H9 (cell line): Measurements from ENCODE around the gene IL9. TPM values are rescaled to one million over a fixed set of nuclear protein-coding genes. Genes with fewer than 3 reads are reported as not detected.

Experiments used
- DNase-seq: peaks from one replicate; pipeline ENCODE4 v3.0.0-alpha.2; 2017
- H2AFZ ChIP-seq: one replicate; pipeline ENCODE4 v1.6.1; 2013; ENCODE audit warnings: mild to moderate bottlenecking, low read length, control low read depth, moderate library complexity
- H2AK5ac ChIP-seq: 2 replicates; pipeline ENCODE4 v1.6.1; 2013; ENCODE audit warnings: low read length, control low read depth, mixed read lengths; ENCODE audit not compliant: insufficient read length
- H2BK120ac ChIP-seq: one replicate; pipeline ENCODE4 v1.6.1; 2013; ENCODE audit warnings: low read depth, mild to moderate bottlenecking, low read length, control low read depth, inconsistent platforms; ENCODE audit not compliant: poor library complexity, severe bottlenecking
- H2BK12ac ChIP-seq: 2 replicates; pipeline ENCODE4 v1.6.1; 2013; ENCODE audit warnings: low read length, control low read depth, mixed read lengths, low read depth; ENCODE audit not compliant: insufficient read length
- H2BK15ac ChIP-seq: 2 replicates; pipeline ENCODE4 v1.6.1; 2013; ENCODE audit warnings: low read depth, low read length, control low read depth
- H2BK20ac ChIP-seq: one replicate; pipeline ENCODE4 v1.6.1; 2013; ENCODE audit warnings: low read depth, mild to moderate bottlenecking, low read length, control low read depth, inconsistent platforms; ENCODE audit not compliant: poor library complexity, severe bottlenecking
- H2BK5ac ChIP-seq: 2 replicates; pipeline ENCODE4 v1.6.1; 2013; ENCODE audit warnings: low read length, control low read depth, mixed read lengths; ENCODE audit not compliant: insufficient read length
- H3K14ac ChIP-seq: 2 replicates; pipeline ENCODE4 v1.6.1; 2013; ENCODE audit warnings: low read length, control low read depth; ENCODE audit not compliant: insufficient read depth
- H3K18ac ChIP-seq: 2 replicates; pipeline ENCODE4 v1.6.1; 2013; ENCODE audit warnings: low read depth, mild to moderate bottlenecking, mixed read lengths, low read length, control low read depth; ENCODE audit not compliant: insufficient read length
- H3K23ac ChIP-seq: 2 replicates; pipeline ENCODE4 v1.6.1; 2013; ENCODE audit warnings: low read length, control low read depth, mixed read lengths, low read depth; ENCODE audit not compliant: insufficient read length
- H3K23me2 ChIP-seq: 2 replicates; pipeline ENCODE4 v1.6.1; 2013; ENCODE audit warnings: low read depth, mild to moderate bottlenecking, mixed read lengths, low read length, control low read depth; ENCODE audit not compliant: insufficient read length, poor library complexity, severe bottlenecking
- H3K27ac ChIP-seq: 2 replicates; pipeline ENCODE4 v1.5.1; 2013; ENCODE audit warnings: low read length, control low read depth, mixed read lengths, low read depth; ENCODE audit not compliant: insufficient read length
- H3K27me3 ChIP-seq: 2 replicates; pipeline ENCODE4 v1.6.1; 2013; ENCODE audit warnings: low read length, control low read depth, inconsistent platforms; ENCODE audit not compliant: insufficient read depth
- H3K4ac ChIP-seq: 2 replicates; pipeline ENCODE4 v1.6.1; 2013; ENCODE audit warnings: low read depth, mild to moderate bottlenecking, control low read depth, inconsistent platforms, low read length, moderate library complexity
- H3K4me1 ChIP-seq: 2 replicates; pipeline ENCODE4 v1.6.1; 2013; ENCODE audit warnings: low read length, control low read depth, inconsistent platforms; ENCODE audit not compliant: insufficient read depth
- H3K4me2 ChIP-seq: 2 replicates; pipeline ENCODE4 v1.6.1; 2013; ENCODE audit warnings: low read length, control low read depth, mixed read lengths; ENCODE audit not compliant: insufficient read length, insufficient read depth
- H3K56ac ChIP-seq: 2 replicates; pipeline ENCODE4 v1.6.1; 2013; ENCODE audit warnings: low read depth, mild to moderate bottlenecking, mixed read lengths, low read length, control low read depth; ENCODE audit not compliant: insufficient read length
- H3K79me1 ChIP-seq: 2 replicates; pipeline ENCODE4 v1.6.1; 2013; ENCODE audit warnings: low read depth, mild to moderate bottlenecking, moderate library complexity, low read length, control low read depth, inconsistent platforms; ENCODE audit not compliant: insufficient read depth, poor library complexity, severe bottlenecking
- H3K79me2 ChIP-seq: 2 replicates; pipeline ENCODE4 v1.6.1; 2013; ENCODE audit warnings: low read length, control low read depth, inconsistent platforms; ENCODE audit not compliant: insufficient read depth
- H3K9ac ChIP-seq: 2 replicates; pipeline ENCODE4 v1.6.1; 2013; ENCODE audit warnings: low read length, control low read depth, mixed read lengths; ENCODE audit not compliant: insufficient read length; ENCODE audit errors: extremely low read depth
- H3K9me3 ChIP-seq: one replicate; pipeline ENCODE4 v1.6.1; 2013; ENCODE audit warnings: low read depth, low read length, inconsistent platforms; ENCODE audit not compliant: control insufficient read depth
- H3T11ph ChIP-seq: one replicate; pipeline ENCODE4 v1.6.1; 2013; ENCODE audit warnings: mild to moderate bottlenecking, low read length, control low read depth, inconsistent platforms
- H4K20me1 ChIP-seq: one replicate; pipeline ENCODE4 v1.6.1; 2013; ENCODE audit not compliant: control insufficient read depth, insufficient read length, insufficient read depth
- H4K5ac ChIP-seq: 2 replicates; pipeline ENCODE4 v1.6.1; 2013; ENCODE audit warnings: low read depth, mild to moderate bottlenecking, mixed read lengths, low read length, control low read depth; ENCODE audit not compliant: insufficient read length
- H4K8ac ChIP-seq: replicated peaks from 2 replicates; pipeline ENCODE4 v1.6.1; 2013; ENCODE audit warnings: low read length, control low read depth, mixed read lengths, low read depth; ENCODE audit not compliant: insufficient read length
- H4K91ac ChIP-seq: 2 replicates; pipeline ENCODE4 v1.6.1; 2013; ENCODE audit warnings: low read depth, mild to moderate bottlenecking, moderate library complexity, mixed read lengths, low read length, control low read depth; ENCODE audit not compliant: insufficient read length
- H3K27ac Mint-ChIP-seq, 3 experiments: 2 replicates in 2 of 3; 3 replicates in 1 of 3; pipeline ENCODE4 v1.8.0; 2020 to 2021; ENCODE audit warnings: mixed read lengths in 3 of 3, mild to moderate bottlenecking in 1 of 3, moderate library complexity in 1 of 3
- H3K27me3 Mint-ChIP-seq: 2 replicates; pipeline ENCODE4 v1.8.0; 2021; ENCODE audit warnings: low read depth, mild to moderate bottlenecking, moderate library complexity, mixed read lengths
- H3K36me3 Mint-ChIP-seq, 3 experiments: 2 replicates in 2 of 3; 3 replicates in 1 of 3; pipeline ENCODE4 v1.8.0; 2020 to 2021; ENCODE audit warnings: low read depth in 3 of 3, mixed read lengths in 3 of 3; ENCODE audit not compliant: insufficient read depth in 1 of 3
- H3K4me1 Mint-ChIP-seq, 2 experiments: 2 replicates each; pipeline ENCODE4 v1.8.0; 2020; ENCODE audit warnings: mixed read lengths in 2 of 2
- H3K4me3 Mint-ChIP-seq, 2 experiments: 2 replicates in 1 of 2; 3 replicates in 1 of 2; pipeline ENCODE4 v1.8.0; 2020 to 2021; ENCODE audit warnings: mild to moderate bottlenecking in 2 of 2, mixed read lengths in 2 of 2, moderate library complexity in 1 of 2
- H3K9me3 Mint-ChIP-seq, 2 experiments: 2 replicates in 1 of 2; 3 replicates in 1 of 2; pipeline ENCODE4 v1.8.0; 2020; ENCODE audit warnings: mild to moderate bottlenecking in 2 of 2, mixed read lengths in 2 of 2, moderate library complexity in 1 of 2
- WGBS: extraction: QIAGEN DNeasy Blood & Tissue Kit; methylation state at CpG from one replicate; pipeline ENCODE4 v1.1.7; 2013; ENCODE audit warnings: missing lambda C conversion rate, low lambda C conversion rate, mixed read lengths; ENCODE audit not compliant: insufficient read length; ENCODE audit errors: extremely low coverage; 5-methylcytosine and 5-hydroxymethylcytosine counted together
- total RNA-seq: library from RNA; stranded (reverse); gene quantifications from 2 replicates; pipeline ENCODE4 v1.2.1, GENCODE V29; 2021
- TF ChIP-seq, protein P1 (sequence below): fragments of 200-600 bp; sonication (generic); conservative IDR thresholded peaks from 3 replicates; pipeline ENCODE4 v1.8.0; 2021; ENCODE audit warnings: antibody characterized with exemption, mild to moderate bottlenecking

Gene IL9
- total RNA-seq, 1 experiment from 2014 or later = not detected

DNA sequence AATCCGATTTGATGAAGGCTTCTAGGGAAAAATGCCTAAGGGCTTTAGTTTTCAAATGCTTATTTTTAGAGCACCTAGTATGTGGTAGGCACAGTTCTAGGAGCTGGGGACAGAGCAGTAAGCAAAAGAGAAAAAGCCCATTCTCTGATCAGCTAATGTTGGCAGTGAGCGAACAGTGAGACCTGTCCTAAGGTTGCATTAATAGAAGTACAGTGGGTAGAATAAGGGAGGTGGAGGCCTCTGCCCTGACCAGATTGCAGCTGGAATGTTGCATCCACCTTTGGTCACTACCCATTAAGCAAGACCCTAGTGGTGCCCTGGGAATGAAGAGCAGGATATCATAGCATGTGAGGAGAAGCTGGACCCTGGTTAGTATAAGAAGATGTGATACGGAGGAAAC is 20.1 kb downstream of the IL9 start:
- no peak overlapping the region for H3T11ph ChIP-seq
- H3K18ac ChIP-seq = no peak overlapping the region
- H3K27ac Mint-ChIP-seq = no peak overlapping the region
- H2BK120ac ChIP-seq = no peak overlapping the region
- H2AK5ac ChIP-seq = no peak overlapping the region
- H3K4ac ChIP-seq = no peak overlapping the region
- H3K9ac ChIP-seq = no peak overlapping the region
- H2BK20ac ChIP-seq = no peak overlapping the region
- no peak overlapping the region for H3K14ac ChIP-seq
- peaks cover 13% of the 10 kb centered on the region for H3K27me3 Mint-ChIP-seq
- peaks cover 6 to 7% of the 10 kb centered on the region in 2 experiments for H3K4me1 Mint-ChIP-seq
- no peaks in the 10 kb centered on the region for H3K36me3 Mint-ChIP-seq
- H2BK12ac ChIP-seq = no peak overlapping the region
- H3K27ac ChIP-seq = no peak overlapping the region
- no peaks in the 10 kb centered on the region for H3K79me1 ChIP-seq
- H3K4me2 ChIP-seq = no peak overlapping the region
- no CpG with 5 or more reads among the region's 3 CpGs for WGBS
- no peak overlapping the region for H2BK15ac ChIP-seq
- H2AFZ ChIP-seq = no peak overlapping the region
- H3K4me1 ChIP-seq = no peaks in the 10 kb centered on the region; the same call in 1 of the 2 replicates
- H3K4me3 Mint-ChIP-seq = no peak overlapping the region
- H4K8ac ChIP-seq = no peak overlapping the region
- H2BK5ac ChIP-seq = no peak overlapping the region
- TF ChIP-seq, protein P1, sequence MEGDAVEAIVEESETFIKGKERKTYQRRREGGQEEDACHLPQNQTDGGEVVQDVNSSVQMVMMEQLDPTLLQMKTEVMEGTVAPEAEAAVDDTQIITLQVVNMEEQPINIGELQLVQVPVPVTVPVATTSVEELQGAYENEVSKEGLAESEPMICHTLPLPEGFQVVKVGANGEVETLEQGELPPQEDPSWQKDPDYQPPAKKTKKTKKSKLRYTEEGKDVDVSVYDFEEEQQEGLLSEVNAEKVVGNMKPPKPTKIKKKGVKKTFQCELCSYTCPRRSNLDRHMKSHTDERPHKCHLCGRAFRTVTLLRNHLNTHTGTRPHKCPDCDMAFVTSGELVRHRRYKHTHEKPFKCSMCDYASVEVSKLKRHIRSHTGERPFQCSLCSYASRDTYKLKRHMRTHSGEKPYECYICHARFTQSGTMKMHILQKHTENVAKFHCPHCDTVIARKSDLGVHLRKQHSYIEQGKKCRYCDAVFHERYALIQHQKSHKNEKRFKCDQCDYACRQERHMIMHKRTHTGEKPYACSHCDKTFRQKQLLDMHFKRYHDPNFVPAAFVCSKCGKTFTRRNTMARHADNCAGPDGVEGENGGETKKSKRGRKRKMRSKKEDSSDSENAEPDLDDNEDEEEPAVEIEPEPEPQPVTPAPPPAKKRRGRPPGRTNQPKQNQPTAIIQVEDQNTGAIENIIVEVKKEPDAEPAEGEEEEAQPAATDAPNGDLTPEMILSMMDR = no peak
- H3K56ac ChIP-seq = no peak overlapping the region
- no peak overlapping the region for H3K23ac ChIP-seq
- DNase-seq = no peak
- no peaks in the 10 kb centered on the region for H3K23me2 ChIP-seq
- no peaks in the 10 kb centered on the region for H4K20me1 ChIP-seq
- no peaks in the 10 kb centered on the region for H3K9me3 ChIP-seq
- H4K5ac ChIP-seq = no peak overlapping the region
- no peak overlapping the region for H4K91ac ChIP-seq
- H3K79me2 ChIP-seq = no peaks in the 10 kb centered on the region
- no peaks in the 10 kb centered on the region for H3K9me3 Mint-ChIP-seq
- no peaks in the 10 kb centered on the region for H3K27me3 ChIP-seq
